Stimulated activated CD4-positive, alpha-beta T cell treated with anti-CD3 and anti-CD28 coated beads, Interleukin-4, amount 100 ng/mL, for 24 hours (primary cell): ENCODE results near the gene RNASE9.
"Not testable (repeated sequence)": the region's sequence is repeated elsewhere in the genome, so short reads cannot be mapped to it uniquely, and the experiment has no call there.

Experiments
- DNase-seq: peaks from one replicate; pipeline ENCODE4 v3.0.0-alpha.2; 2020

The RNASE9 gene

GRCh38 chr14:20572382-20572990, 11.6 kb upstream of the RNASE9 start:
- not testable (repeated sequence) for DNase-seq

DNA sequence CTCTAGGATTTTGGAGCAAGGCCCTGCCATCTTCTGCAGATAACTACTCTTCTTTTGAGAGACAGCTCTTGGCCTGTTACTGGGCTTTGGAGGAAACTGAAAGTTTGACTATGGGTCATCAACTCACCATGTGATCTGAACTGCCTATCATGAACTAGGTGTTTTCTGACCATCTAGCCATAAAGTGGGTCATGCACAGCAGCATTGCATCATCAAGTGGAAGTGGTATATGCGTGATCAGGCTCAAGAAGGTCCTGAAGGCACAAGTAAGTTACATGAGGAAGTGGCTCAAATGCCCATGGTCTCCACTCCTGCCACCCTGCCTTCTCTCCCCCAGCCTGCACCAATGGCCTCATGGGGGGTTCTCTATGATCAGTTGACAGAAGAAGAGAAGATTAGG, 9.9 kb upstream of the RNASE9 start:
- not testable (repeated sequence) for DNase-seq

- DNase-seq, result not testable (repeated sequence)
Measured at GRCh38 chr14:20569865-20570264, 9.0 kb upstream of the RNASE9 start.

DNA sequence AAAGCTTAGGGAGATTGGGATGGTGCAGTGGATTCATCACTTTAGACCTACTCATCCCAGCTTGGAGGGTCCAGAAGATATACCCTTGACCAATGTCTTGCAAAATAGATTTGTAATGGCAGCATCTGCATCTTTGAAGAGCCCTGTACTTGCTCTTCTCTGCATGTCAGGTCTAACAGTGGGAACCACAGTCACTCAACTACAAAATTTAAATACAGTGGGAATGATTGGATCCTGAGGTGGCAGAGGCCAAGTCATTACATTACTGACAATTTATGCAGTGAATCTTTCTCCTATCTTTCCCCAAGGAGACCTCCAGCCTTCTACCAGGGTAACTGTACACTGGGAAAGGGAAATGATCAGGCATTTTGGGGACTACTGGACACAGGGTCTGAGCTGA, 8.2 kb upstream of the RNASE9 start:
- no peak for DNase-seq

- DNase-seq, result no peak
Measured at GRCh38 chr14:20568393-20568792, 7.5 kb upstream of the RNASE9 start.

GRCh38 chr14:20567199-20567598, 6.4 kb upstream of the RNASE9 start:
- DNase-seq, result not testable (repeated sequence)

- no peak for DNase-seq
Measured at GRCh38 chr14:20564501-20564997, 3.7 kb upstream of the RNASE9 start.

DNA sequence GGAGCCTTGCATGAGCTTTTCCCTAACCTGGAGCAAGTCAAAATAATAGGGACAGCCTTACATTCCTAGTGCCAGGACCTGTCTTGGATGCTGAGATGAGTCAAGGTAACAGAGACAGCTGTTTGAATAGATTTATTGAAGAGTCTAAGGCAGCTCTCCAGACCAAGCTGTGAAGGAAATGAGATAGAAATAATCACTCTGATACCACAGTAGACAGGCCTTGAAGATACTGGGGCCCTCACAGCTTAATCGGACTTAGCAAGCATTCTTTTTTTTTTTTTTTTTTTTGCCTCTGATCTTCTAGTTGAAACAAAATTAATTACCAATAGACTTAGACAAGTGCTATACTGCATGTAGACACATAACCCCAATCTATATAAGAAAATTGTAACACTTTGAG, 3.1 kb upstream of the RNASE9 start:
- DNase-seq, result no peak

DNA sequence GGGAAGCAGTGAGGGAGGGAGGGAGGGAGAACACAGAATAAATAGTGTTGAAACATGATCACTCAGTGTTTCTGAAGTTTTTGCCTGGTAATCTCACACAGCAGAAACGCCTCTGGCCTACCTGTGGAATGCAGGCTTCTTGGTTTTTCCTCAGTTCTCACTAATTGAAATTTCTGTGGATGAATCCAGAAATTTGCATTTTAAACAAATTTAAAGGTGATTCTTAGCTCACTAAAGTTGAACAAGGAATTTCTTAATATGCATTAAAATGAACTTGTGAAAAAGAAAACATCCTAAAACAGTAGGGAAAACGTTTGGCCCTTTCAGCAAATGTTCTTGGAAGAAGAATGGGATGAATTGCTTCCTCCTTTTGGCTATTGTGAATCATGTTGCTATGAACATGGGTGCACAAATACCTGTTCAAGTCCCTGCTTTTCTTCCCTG, 1.4 kb downstream of the RNASE9 start:
- DNase-seq, result no peak

- DNase-seq, result no peak
Measured at GRCh38 chr14:20557212-20557542, 3.7 kb downstream of the RNASE9 start.

DNA sequence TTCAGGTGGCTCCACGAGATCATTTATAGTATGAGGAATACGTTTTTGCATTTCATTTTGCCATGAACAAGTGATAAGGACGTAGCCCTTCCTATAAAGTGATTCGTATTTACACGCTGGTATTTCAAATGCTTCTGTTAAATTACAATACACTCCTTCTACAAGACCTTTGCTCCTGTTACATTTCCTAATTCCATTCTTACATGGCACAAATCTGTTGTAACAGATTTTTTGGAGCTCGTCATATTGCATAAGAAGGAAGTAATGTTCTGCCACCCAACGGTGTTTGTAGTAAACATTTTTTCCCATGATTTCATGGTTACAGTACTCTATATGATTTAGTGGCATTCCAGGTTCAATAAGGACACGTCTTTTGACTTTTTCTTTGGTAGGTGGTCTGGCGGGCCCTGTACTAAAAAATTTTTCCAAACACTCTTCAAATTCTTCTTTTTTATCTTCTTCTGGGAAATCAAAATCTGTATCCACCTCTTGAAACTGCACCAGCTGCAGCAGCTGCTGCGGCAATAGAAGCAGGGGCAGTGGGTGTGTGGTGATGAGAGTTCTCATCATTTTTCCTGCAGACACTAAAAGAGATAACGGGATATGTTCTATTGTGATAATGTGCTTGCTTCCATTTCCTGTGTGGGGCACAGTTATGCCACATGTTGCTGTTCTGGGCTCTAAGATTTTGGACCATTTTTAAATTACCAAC, 4.2 kb downstream of the RNASE9 start:
- DNase-seq, result no peak

GRCh38 chr14:20555845-20556244, 5.0 kb downstream of the RNASE9 start:
- DNase-seq, result no peak

DNA sequence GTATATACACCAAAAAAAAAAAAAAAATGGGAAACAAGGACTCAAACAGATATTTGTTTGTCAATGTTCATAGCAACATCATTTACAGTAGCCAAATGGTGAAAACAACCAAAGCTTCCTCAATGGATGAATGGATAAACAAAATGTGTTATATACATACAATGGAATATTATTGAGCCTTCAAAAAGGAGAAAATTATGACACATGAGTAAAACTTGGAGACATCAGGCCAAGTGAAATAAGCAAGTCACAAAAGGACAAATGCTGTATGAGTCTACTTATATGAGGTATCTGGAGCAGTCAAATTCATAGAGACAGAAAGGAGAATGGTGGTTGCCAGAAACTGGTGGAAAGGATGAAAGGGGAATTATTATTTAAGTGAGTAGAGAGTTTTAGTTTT, 7.8 kb downstream of the RNASE9 start:
- DNase-seq, result no peak

DNA sequence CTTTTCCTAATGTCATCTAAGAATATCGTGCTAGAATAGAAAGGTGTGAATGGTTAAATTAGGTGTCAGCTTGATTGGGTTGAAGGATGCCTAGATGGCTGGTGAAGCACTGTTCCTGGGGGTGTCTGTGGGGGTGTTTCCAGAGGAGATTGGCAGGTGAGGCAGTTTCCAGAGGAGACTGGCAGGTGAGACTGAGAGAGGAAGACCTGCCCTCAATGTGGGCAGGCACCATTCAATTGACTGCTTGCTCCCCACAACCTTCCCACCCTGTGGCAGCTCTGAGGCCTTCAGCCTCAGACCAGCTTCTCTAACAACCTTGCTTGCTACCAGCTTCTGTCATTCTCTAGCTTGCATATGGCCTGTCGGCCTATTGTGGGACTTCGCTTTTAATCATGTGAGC, 9.2 kb downstream of the RNASE9 start:
- no peak for DNase-seq

DNA sequence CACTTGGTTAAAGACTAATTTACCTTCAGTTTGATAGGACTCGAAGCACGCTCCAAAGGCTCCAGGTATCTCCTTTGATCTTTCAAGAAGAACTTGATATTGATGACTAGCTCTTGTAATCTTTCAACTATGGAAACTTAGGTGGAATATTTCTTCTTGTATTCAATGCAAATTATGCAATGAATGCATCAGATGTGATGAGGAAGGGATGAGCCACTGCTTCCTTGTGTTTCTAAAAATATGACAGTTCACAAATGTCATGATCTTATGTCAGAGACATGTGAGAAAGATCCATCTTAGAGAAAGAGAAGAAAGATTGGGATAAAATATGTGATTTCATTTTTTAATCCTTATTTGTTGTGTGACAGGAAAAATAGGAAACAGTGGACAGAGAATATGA, 9.9 kb downstream of the RNASE9 start:
- DNase-seq, result no peak

DNA sequence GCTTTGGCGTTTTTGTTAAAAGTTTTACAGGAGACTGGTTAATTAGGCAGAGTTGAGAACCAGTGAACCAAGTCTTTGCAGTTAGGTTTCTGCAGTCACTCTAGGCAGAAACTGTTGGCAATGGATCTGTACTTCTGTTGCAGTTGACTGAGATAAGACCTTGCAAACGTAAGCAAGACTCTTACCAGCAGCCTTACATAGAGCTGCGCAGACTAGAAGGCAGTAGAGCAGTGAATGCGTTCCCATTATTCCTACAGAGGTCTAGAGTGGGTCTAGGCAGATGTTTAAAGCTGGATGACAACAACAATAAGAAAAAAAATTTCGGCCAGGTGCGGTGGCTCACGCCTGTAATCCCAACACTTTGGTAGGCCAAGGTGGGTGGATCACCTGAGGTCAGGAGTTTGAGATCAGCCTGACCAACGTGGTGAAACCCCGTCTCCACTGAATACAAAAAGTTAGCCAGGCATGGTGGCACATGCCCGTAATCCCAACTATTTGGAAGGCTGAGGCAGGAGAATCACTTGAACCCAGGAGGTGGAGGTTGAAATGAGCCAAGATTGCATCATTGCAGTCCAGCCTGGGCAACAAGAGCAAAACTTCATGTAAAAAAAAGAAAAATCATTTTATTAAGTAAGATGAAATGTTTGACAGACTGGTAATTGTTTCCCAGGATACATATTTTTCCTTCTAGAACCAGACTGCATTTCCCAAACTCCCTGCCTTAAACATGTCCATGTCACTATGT, 12.3 kb downstream of the RNASE9 start:
- DNase-seq, result no peak

GRCh38 chr14:20546877-20547276, 14.0 kb downstream of the RNASE9 start:
- DNase-seq, result no peak

DNA sequence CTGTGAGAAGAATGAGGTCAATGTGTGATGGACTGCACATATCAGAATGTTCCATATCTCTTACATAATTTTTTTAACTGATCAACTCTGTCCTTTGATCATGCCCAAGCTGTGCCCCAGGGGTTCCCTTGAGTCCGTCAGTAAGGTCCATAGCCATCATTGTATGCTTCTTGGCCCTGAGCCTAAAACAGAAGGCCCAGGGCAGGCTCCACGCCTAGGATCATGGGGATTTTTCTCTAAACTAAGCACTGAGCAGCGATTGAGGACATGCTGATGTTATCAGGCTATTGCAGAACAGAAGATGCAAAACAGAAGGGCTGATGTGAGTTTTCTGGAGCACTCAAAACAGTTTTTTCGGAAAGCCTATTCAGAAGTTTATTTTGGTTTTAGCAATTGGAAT, 20.9 kb downstream of the RNASE9 start:
- DNase-seq, result no peak

GRCh38 chr14:20530771-20531571, 29.9 kb downstream of the RNASE9 start:
- peak; percentile 77 for DNase-seq

DNA sequence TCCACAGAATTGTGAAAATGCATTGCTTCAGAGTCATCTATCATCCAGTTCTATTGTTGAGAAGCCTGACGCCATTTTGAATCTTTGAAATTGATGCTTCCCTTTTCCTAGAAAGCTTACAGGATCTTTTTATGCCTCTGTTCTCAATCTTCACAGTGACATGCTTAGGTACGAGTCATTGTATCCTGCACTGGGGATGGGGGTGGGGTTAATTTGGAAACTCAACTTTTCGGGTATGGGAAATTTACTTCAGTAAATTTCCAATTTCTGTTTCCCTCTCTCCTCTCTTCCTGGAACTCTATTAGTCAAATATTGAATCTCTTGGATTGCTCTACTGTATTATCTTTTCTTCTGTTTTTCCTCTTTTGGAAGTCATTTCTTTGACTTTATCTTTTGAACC, 31.0 kb downstream of the RNASE9 start:
- no peak for DNase-seq

- DNase-seq, result no peak
Measured at GRCh38 chr14:20524027-20524426, 36.8 kb downstream of the RNASE9 start.

DNA sequence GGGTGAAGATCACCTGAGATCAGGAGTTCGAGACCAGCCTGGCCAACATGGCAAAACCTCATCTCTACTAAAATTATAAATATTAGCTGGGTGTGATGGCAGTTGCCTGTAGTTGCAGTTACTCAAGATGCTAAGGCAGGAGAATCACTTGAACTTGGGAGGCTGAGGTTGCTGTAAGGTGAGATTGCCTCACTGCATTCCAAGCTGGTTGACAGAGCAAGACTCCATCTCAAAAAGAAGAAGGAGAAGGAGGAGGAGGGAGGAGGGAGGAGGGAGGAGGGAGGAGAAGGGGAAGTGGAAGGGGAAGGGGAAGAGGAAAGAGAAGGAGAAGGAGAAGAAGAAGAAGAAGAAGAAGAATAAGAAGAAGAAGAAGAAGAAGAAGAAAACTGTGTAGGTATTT, 38.5 kb downstream of the RNASE9 start:
- DNase-seq, result no peak

- DNase-seq, result no peak
Measured at GRCh38 chr14:20516921-20517320, 43.9 kb downstream of the RNASE9 start.
